Non-pigmented ciliary epithelial cell (primary cell): ENCODE data around the gene TEX35.

ENCODE experiments used
- DNase-seq: peaks from one replicate; pipeline ENCODE4 v3.0.0-alpha.2; 2010; ENCODE audit warnings: low read depth

TEX35 gene

GRCh38 chr1:178512566-178513277 is at the start of gene TEX35:
TSS of gene TEX35 (plus strand) at chr1:178513109. CDS start at chr1:178513189, 80 bp downstream.
- DNase-seq, result no peak

GRCh38 chr1:178464141-178464540 is 48.8 kb upstream of the TEX35 start:
- no peak for DNase-seq

GRCh38 chr1:178464566-178464965 is 48.3 kb upstream of the TEX35 start:
- no peak for DNase-seq

GRCh38 chr1:178465011-178465410 is 47.9 kb upstream of the TEX35 start:
- DNase-seq, result peak; percentile 37

- no peak for DNase-seq
Measured at GRCh38 chr1:178467837-178468236, 45.1 kb upstream of the TEX35 start.

GRCh38 chr1:178470411-178470960 is 42.4 kb upstream of the TEX35 start:
- no peak for DNase-seq

- no peak for DNase-seq
Measured at GRCh38 chr1:178472531-178472930, 40.4 kb upstream of the TEX35 start.

- DNase-seq, result no peak
Measured at GRCh38 chr1:178477373-178477772, 35.5 kb upstream of the TEX35 start.

- DNase-seq, result no peak
Measured at GRCh38 chr1:178477841-178478240, 35.1 kb upstream of the TEX35 start.

GRCh38 chr1:178483251-178483957 is 29.5 kb upstream of the TEX35 start:
- DNase-seq, result no peak

GRCh38 chr1:178484698-178485225 is 28.1 kb upstream of the TEX35 start:
- DNase-seq, result no peak

- no peak for DNase-seq
Measured at GRCh38 chr1:178485541-178485981, 27.3 kb upstream of the TEX35 start.

GRCh38 chr1:178486100-178487069 is 26.5 kb upstream of the TEX35 start:
- DNase-seq, result no peak

- DNase-seq, result no peak
Measured at GRCh38 chr1:178487070-178487615, 25.8 kb upstream of the TEX35 start.

GRCh38 chr1:178488393-178488792 is 24.5 kb upstream of the TEX35 start:
- DNase-seq, result no peak

- DNase-seq, result no peak
Measured at GRCh38 chr1:178489399-178489798, 23.5 kb upstream of the TEX35 start.

- DNase-seq, result no peak
Measured at GRCh38 chr1:178490136-178490535, 22.8 kb upstream of the TEX35 start.

- DNase-seq, result no peak
Measured at GRCh38 chr1:178490967-178491366, 21.9 kb upstream of the TEX35 start.

- no peak for DNase-seq
Measured at GRCh38 chr1:178491721-178492120, 21.2 kb upstream of the TEX35 start.

- DNase-seq, result no peak
Measured at GRCh38 chr1:178492341-178492740, 20.6 kb upstream of the TEX35 start.

- DNase-seq, result no peak
Measured at GRCh38 chr1:178493301-178493741, 19.6 kb upstream of the TEX35 start.
